MCF 10A (cell line): ENCODE data around the gene ZBTB12. TPM values are rescaled to one million over a fixed set of nuclear protein-coding genes. Genes with fewer than 3 reads are reported as not detected.

ENCODE experiments used
- BruUV-seq: library from RNA; stranded (reverse); fragments of 400-500 nt; replicated peaks from 2 replicates; lab custom pipeline; 2021; lab: Mats Ljungman, UMichigan
- CTCF ChIA-PET: fragments of 300-600 bp; sonication (Branson Sonifier 250); formaldehyde crosslinking; extraction: SDS; loops from one replicate; lab custom pipeline; 2021; ENCODE audit warnings: antibody characterized with exemption, inconsistent platforms; lab: Yijun Ruan, JAX
- POLR2A ChIA-PET: fragments of 300-600, 350-650 bp; sonication (Branson Sonifier 250); formaldehyde crosslinking; extraction: SDS; loops from one replicate; lab custom pipeline; 2020; ENCODE audit warnings: antibody characterized with exemption, inconsistent platforms; lab: Yijun Ruan, JAX
- DNase-seq: peaks from one replicate; pipeline ENCODE4 v3.0.0-alpha.2; 2018; ENCODE audit not compliant: unreplicated experiment
- H3K27ac Mint-ChIP-seq: one replicate; pipeline ENCODE4 v1.8.0; 2022; ENCODE audit warnings: mild to moderate bottlenecking, low read depth, mixed read lengths; ENCODE audit not compliant: unreplicated experiment
- H3K27me3 Mint-ChIP-seq: one replicate; pipeline ENCODE4 v1.8.0; 2022; ENCODE audit warnings: mixed read lengths; ENCODE audit not compliant: insufficient read depth, unreplicated experiment
- H3K36me3 Mint-ChIP-seq: one replicate; pipeline ENCODE4 v1.8.0; 2022; ENCODE audit warnings: mild to moderate bottlenecking, moderate library complexity, mixed read lengths; ENCODE audit not compliant: insufficient read depth, unreplicated experiment
- H3K4me1 Mint-ChIP-seq: one replicate; pipeline ENCODE4 v1.8.0; 2022; ENCODE audit warnings: mixed read lengths; ENCODE audit not compliant: insufficient read depth, unreplicated experiment
- H3K4me3 Mint-ChIP-seq: one replicate; pipeline ENCODE4 v1.8.0; 2022; ENCODE audit warnings: mild to moderate bottlenecking, moderate library complexity, mixed read lengths; ENCODE audit not compliant: unreplicated experiment
- H3K9me3 Mint-ChIP-seq: one replicate; pipeline ENCODE4 v1.8.0; 2022; ENCODE audit warnings: mixed read lengths; ENCODE audit not compliant: unreplicated experiment
- intact Hi-C: fragments of 100-400 bp; cut with micrococcal nuclease; formaldehyde crosslinking; loops from 2 replicates; pipeline ENCODE4 v1.14.1; 2022
- total RNA-seq: library from RNA; stranded (reverse); gene quantifications from 2 replicates; pipeline ENCODE4 v1.2.3, GENCODE V29; 2022
- TF ChIP-seq, protein P1 (sequence below): fragments of 200-600 bp; IDR thresholded peaks from one replicate; pipeline ENCODE4 v1.8.0; 2022; ENCODE audit warnings: antibody characterized with exemption, mild to moderate bottlenecking; ENCODE audit not compliant: unreplicated experiment

The ZBTB12 gene
- total RNA-seq, 1 experiment from 2014 or later = 3.6 TPM

DNA sequence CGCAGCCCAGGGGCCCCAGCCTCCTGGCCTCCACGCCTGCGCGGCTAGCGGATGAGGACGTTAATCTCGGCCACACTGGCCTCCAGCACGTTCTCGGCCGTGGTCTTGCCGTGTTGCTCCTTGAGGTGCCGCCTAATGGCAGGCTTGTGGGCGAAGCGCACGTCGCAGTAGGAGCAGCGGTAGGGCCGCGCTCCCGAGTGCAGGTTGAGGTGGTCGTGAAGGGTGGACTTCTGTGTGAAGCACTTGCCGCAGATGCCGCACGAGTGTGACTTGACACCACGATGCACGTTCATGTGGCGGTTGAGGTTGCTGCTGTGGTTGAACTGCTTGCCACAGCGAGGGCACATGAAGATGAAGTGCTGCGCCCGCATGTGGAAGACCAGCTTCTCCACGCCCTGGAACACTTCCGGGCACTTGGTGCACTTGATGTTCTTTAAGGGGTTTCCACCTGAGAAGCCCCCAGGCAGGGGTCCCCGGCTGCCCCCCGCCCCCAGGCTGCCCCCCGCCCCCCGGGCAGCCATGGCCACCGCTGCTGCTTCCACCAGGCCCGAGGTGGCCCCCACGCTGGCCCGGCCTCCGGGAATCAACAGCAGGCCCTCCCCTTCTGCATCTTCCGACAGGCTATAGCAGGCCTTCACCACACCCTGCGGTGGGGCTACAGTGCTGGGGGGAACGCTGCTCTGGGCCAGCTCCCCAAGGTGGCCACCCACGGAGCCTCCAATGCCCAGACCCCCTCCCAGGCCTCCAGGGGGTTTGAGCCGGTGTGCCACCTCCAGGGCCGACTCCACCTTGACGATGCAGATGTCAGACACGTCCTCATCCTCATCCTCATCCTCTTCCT is 1.8 kb downstream of the ZBTB12 start:
- intact Hi-C loops = no loop called here
- H3K36me3 Mint-ChIP-seq = peaks cover 26% of the 10 kb centered on the region
- H3K9me3 Mint-ChIP-seq = no peaks in the 10 kb centered on the region
- peak overlapping the region; percentile 93 for H3K4me3 Mint-ChIP-seq
- TF ChIP-seq, protein P1, sequence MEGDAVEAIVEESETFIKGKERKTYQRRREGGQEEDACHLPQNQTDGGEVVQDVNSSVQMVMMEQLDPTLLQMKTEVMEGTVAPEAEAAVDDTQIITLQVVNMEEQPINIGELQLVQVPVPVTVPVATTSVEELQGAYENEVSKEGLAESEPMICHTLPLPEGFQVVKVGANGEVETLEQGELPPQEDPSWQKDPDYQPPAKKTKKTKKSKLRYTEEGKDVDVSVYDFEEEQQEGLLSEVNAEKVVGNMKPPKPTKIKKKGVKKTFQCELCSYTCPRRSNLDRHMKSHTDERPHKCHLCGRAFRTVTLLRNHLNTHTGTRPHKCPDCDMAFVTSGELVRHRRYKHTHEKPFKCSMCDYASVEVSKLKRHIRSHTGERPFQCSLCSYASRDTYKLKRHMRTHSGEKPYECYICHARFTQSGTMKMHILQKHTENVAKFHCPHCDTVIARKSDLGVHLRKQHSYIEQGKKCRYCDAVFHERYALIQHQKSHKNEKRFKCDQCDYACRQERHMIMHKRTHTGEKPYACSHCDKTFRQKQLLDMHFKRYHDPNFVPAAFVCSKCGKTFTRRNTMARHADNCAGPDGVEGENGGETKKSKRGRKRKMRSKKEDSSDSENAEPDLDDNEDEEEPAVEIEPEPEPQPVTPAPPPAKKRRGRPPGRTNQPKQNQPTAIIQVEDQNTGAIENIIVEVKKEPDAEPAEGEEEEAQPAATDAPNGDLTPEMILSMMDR = no peak
- no peak overlapping the region for H3K27ac Mint-ChIP-seq
- BruUV-seq = no TSS peak
- ChIA-PET POLR2A (interaction anchor here (0.6 to 3.1 kb wide), 5 partner anchors 15 to 93 kb away, joined by 3 to 41 read pairs (median 3); partner anchors contain the start of genes LSM2, NELFE and SKIC2), CTCF (interaction anchor here (0.6 to 0.8 kb wide), 2 partner anchors 93 to 362 kb away, joined by 3 read pairs; partner anchors contain the start of gene LSM2)
- no peaks in the 10 kb centered on the region for H3K27me3 Mint-ChIP-seq
- H3K4me1 Mint-ChIP-seq = peaks cover 31% of the 10 kb centered on the region
- DNase-seq = no peak

DNA sequence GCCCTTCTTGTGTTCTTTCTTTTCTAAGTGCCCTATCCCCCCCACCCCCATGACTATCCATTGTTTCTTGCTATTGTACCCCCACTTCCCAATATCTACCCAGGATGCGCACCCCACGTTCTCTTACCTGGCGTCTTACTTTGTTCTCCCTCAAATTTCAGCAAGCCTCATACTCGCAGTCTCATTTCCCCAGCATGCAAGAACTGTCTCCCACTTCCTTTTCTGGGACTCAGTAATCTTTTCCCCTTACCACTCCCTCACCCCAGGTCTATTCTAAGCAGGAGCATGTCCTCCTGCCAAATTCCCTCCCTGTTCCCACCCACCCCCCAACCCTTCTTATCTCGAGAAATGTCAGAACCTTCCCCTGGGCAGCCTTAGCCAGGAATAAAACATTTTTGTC is 2.7 kb downstream of the ZBTB12 start:
- no peak for DNase-seq
- Mint-ChIP-seq H3K36me3 (peaks cover 35% of the 10 kb centered on the region), H3K27ac (no peak overlapping the region), H3K4me1 (peaks cover 31% of the 10 kb centered on the region), H3K4me3 (peak overlapping the region; percentile 93), H3K9me3 (no peaks in the 10 kb centered on the region), H3K27me3 (no peaks in the 10 kb centered on the region)
- ChIA-PET CTCF (interaction anchor here (0.8 to 1.9 kb wide), 2 partner anchors 53 to 361 kb away, joined by 3 to 28 read pairs; no protein-coding TSS in a partner anchor), POLR2A (interaction anchor here (0.9 to 3.1 kb wide), 6 partner anchors 46 to 1372 kb away, joined by 3 to 41 read pairs (median 18); partner anchors contain the start of genes BAG6, CFB, LSM2 and NELFE)
- TF ChIP-seq, protein P1 = no peak
- intact Hi-C loops = no loop called here
- BruUV-seq = no TSS peak

DNA sequence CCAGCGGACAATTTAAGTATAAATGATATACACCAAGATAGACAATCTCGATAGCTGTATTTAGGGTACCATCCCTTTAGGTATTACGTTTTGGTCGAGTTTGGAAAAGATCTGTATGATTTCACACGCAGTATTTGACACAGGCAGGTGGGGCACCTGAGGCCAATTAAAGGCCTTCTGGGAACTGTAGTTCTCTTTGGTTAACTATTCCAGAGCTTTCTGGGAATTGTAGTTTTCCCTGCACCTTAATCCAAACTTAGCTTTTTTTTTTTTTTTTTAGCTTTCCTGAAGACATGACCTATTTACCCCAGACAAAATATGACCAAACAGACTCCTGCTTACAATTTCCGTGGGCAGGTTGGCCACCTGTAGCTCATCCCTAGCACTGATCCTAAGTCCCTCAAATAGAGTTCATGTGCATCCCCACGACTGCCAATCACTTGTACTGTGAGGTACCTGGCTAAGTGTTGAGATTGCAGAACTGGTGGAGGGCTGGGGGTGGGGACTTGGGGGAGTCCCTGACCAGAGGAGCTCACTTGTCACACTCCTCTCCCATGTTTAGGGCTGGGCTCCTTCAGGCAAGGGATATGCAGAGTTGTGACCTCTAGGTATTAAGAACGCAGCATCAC is 3.4 kb downstream of the ZBTB12 start:
- Mint-ChIP-seq H3K27ac (peak overlapping the region; percentile 93), H3K36me3 (peaks cover 38% of the 10 kb centered on the region), H3K27me3 (no peaks in the 10 kb centered on the region), H3K4me1 (peaks cover 31% of the 10 kb centered on the region), H3K9me3 (no peaks in the 10 kb centered on the region), H3K4me3 (peak overlapping the region; percentile 93)
- BruUV-seq = no TSS peak
- POLR2A ChIA-PET = interaction anchor here (0.6 to 3.5 kb wide), 32 partner anchors 14 to 1373 kb away, joined by 3 to 41 read pairs (median 5); partner anchors contain the start of genes ABHD16A, AGPAT1, BAG6 and C6orf47
- TF ChIP-seq, protein P1 = no peak
- intact Hi-C loops = no loop called here
- CTCF ChIA-PET = interaction anchor here (0.5 to 1.9 kb wide), 10 partner anchors 11 to 1271 kb away, joined by 3 to 28 read pairs (median 4); partner anchors contain the start of gene NEU1
- peak; percentile 65 for DNase-seq
